ENCODE results near the gene FAM107A.

FAM107A gene

DNA sequence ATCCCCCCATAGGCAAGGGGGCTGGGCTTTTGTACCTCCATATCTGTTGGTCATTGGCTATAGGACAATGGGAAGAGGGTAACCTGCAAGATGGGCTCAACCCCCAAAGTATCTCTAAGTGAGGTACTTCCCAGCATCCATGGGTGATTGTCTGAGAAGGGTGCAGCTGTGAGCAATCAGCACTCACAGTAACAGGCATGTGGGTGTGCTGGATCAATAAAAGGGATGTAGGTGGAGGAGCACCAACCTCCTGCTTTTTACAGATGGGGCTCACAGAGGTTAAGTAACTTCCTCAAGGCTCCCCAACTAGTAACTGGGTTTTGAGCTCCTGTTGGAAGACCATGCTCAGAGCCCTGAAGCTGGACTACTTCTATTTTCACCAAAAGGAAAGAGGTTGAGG is 26.4 kb upstream of the FAM107A start:
- H3K4me3 Mint-ChIP-seq, result no peak overlapping the region
- no peak overlapping the region for H3K27ac Mint-ChIP-seq
- H3K36me3 Mint-ChIP-seq (ENCODE audit: low read depth), result no peaks in the 10 kb centered on the region
- H3K4me1 Mint-ChIP-seq, result no peaks in the 10 kb centered on the region
- peaks cover 15% of the 10 kb centered on the region for H3K27me3 Mint-ChIP-seq (ENCODE audit: low read depth)
- TF ChIP-seq, protein P1, sequence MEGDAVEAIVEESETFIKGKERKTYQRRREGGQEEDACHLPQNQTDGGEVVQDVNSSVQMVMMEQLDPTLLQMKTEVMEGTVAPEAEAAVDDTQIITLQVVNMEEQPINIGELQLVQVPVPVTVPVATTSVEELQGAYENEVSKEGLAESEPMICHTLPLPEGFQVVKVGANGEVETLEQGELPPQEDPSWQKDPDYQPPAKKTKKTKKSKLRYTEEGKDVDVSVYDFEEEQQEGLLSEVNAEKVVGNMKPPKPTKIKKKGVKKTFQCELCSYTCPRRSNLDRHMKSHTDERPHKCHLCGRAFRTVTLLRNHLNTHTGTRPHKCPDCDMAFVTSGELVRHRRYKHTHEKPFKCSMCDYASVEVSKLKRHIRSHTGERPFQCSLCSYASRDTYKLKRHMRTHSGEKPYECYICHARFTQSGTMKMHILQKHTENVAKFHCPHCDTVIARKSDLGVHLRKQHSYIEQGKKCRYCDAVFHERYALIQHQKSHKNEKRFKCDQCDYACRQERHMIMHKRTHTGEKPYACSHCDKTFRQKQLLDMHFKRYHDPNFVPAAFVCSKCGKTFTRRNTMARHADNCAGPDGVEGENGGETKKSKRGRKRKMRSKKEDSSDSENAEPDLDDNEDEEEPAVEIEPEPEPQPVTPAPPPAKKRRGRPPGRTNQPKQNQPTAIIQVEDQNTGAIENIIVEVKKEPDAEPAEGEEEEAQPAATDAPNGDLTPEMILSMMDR (IDR thresholded peaks at IDR 0.05; ENCODE audit: unreplicated experiment in 3 of 3), result no peak
- peaks cover 5% of the 10 kb centered on the region for H3K9me3 Mint-ChIP-seq

DNA sequence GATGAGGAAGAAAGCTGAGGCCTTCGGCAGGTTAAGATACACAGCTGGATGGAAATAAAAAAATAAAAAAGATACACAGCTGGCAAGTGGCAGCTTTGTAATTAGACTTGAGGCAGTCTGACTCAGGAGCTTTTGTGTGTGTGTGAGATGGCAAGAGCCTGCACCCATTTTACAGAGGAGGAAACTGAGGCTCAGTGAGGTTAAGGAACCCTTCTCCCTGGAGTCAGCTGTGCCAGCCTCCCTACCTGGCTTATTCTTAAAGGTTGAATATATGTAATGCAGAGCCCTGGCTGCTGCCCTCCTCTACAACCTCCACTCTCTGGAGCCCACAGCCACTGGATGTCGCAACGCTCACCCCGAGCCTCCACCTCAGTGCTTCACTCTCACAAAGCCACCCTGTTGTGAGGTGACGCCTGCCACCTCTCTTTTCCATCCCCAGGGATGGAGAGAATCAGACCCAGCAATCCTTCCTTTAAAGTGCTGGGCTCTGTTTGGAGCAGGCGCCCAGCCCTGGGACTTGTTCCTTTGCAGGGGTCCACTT is 20.6 kb upstream of the FAM107A start:
- Mint-ChIP-seq H3K4me1 (no peaks in the 10 kb centered on the region), H3K27me3 (ENCODE audit: low read depth) (peaks cover 8% of the 10 kb centered on the region), H3K36me3 (ENCODE audit: low read depth) (no peaks in the 10 kb centered on the region), H3K9me3 (no peaks in the 10 kb centered on the region), H3K27ac (no peak overlapping the region), H3K4me3 (no peak overlapping the region)
- TF ChIP-seq, protein P1 (IDR thresholded peaks at IDR 0.05; ENCODE audit: unreplicated experiment in 3 of 3), result no peak

DNA sequence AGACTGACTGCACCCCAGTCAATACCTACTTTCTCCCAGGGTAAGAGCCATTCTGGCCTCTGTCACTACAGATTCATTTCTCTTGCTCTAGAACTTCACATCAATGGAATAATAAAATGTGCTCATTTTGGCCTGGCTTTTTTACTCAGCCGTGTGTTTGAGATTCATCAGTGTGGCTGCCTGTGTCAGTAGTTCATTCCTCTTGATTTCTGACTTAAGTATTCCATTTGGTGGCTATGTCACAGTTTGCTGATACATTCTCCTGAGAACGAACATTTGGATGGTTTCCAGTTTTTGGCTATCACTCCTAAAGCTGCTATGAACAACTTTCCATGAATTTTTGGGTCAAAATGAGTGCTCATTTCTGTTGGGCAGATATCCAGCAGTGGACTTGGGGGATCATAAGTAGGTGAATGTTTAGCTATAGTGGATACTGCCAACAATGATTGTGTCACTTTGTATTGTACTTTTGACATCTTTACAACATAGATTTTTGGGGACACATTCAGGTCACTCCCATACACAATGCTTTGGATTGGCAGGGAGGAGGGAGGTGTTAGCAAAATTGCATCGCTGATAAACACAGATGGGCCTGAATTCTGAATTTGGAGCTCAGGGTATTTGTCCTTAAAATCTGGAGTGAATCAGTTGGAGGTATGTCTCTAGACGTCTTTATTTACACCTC is 19.8 kb upstream of the FAM107A start:
- H3K27me3 Mint-ChIP-seq (ENCODE audit: low read depth), result peaks cover 8% of the 10 kb centered on the region
- no peaks in the 10 kb centered on the region for H3K36me3 Mint-ChIP-seq (ENCODE audit: low read depth)
- no peak overlapping the region for H3K27ac Mint-ChIP-seq
- H3K9me3 Mint-ChIP-seq, result no peaks in the 10 kb centered on the region
- TF ChIP-seq, protein P1 (IDR thresholded peaks at IDR 0.05; ENCODE audit: unreplicated experiment in 3 of 3), result no peak
- no peaks in the 10 kb centered on the region for H3K4me1 Mint-ChIP-seq
- no peak overlapping the region for H3K4me3 Mint-ChIP-seq

DNA sequence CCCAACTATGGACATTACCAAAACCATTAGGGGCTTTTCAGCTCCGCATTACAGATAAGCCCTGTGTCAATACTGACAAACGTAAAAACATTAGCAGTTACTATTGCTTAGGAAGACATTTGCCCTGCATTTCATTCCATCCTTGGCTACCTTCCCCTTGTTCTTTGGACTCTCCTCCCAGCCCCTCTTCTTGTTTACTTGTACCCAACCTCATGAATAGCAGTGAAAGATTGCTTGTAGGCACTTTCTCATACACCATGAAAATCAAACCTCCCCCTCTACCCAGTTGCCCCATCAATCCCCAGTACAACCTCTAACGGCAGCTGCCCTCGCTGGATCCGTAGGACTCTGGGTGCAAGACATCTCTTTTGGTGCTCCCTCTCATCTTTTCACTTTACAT is 16.9 kb upstream of the FAM107A start:
- Mint-ChIP-seq H3K27me3 (ENCODE audit: low read depth) (peaks cover 8% of the 10 kb centered on the region), H3K4me3 (no peak overlapping the region), H3K9me3 (no peaks in the 10 kb centered on the region), H3K36me3 (ENCODE audit: low read depth) (no peaks in the 10 kb centered on the region), H3K27ac (no peak overlapping the region), H3K4me1 (no peaks in the 10 kb centered on the region)
- TF ChIP-seq, protein P1 (IDR thresholded peaks at IDR 0.05; ENCODE audit: unreplicated experiment in 3 of 3), result no peak

DNA sequence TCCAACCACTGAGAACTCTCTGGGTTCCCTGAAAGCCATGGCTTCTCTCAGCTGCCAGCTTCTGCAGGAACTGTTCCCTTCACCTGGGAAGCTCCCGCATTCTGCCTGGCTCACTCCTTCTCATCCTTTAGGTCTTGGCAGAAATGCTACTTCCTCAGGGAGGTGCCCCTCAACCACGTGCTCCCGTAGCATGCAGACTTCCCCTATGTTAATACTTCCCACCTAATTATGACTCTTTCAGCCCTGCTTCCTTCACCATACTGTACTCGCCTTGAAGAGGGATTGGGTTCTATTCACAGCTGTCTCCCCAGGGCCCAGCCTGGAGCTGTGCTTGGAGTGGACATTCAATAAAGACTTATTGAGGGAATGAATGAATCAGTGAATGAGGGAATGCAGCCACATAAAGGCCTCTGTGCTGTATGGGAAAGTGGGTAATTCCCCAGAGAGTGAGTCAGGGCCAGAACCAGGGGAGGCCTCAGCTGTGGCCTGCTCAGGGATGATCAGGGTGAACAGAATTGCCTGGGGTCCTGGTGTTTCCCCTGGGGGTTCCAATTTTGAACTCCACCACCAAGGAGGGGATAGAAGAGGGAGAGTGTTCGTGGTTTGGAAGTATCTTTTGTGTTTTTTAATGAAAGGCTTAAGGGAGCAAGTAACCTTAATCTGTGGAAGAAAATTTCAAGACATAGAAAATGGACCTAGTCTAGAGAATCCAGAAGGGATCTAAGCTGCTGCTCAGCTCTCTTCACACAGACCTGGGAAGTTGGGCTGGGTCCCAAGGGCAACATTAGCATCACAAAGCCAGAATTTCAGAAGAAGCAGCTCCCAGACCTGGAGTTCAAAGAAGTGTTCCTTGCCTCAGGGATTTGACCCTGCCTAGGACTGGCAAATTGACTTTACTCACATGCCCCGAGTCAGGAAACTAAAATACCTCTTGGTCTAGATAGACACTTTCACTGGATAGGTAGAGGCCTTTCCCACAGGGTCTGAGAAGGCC is 14.6 kb upstream of the FAM107A start:
- TF ChIP-seq, protein P1 (IDR thresholded peaks at IDR 0.05; ENCODE audit: unreplicated experiment in 3 of 3), result no peak
- Mint-ChIP-seq H3K27me3 (ENCODE audit: low read depth) (peaks cover 25% of the 10 kb centered on the region), H3K4me3 (no peak overlapping the region), H3K36me3 (ENCODE audit: low read depth) (no peaks in the 10 kb centered on the region), H3K27ac (no peak overlapping the region), H3K9me3 (no peaks in the 10 kb centered on the region), H3K4me1 (peaks cover 4% of the 10 kb centered on the region)

All from nephron (organoid).